Measurements from ENCODE around the gene DMXL2. TPM values are rescaled to one million over a fixed set of nuclear protein-coding genes. Genes with fewer than 3 reads are reported as not detected.
"Not testable (repeated sequence)": the region's sequence is repeated elsewhere in the genome, so short reads cannot be mapped to it uniquely, and the experiment has no call there.

The DMXL2 gene
- total and polyA plus RNA-seq, 2 donors from 2014 or later, result 14.6 to 29.0 TPM

DNA sequence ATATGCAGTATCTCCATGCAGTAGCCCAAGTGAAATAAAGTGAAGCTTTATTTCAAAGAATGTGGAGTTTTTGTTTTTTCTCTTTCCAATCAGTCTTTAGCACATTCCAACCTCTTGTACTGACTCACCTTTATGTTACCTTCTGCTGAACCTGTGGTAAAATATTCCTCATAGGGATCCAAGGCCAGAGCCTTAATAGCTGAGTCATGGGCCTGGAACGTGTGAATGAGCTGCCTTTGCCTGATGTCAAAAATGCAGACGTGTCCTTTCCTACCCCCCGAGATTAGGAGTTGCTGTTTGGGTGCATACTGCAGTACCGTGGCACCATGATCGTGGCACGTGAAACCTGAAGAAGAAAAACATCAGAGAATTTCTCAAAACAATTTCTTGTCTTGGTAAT, 172.6 kb downstream of the DMXL2 start:
- Histone ChIP-seq H3K4me1 (ENCODE audit: control insufficient read depth in 2 of 3, insufficient read depth in 2 of 3, low read depth in 1 of 3, low read length in 3 of 3) (no peaks in the 10 kb centered on the region), H3K4me3 (ENCODE audit: low read length in 3 of 3) (no peak overlapping the region), H3K27ac (ENCODE audit: low read depth in 2 of 2, low read length in 2 of 2) (no peak overlapping the region), H3K9me3 (ENCODE audit: control insufficient read depth in 2 of 3, insufficient read depth in 1 of 3, low read length in 3 of 3) (no peaks in the 10 kb centered on the region), H3K36me3 (ENCODE audit: control insufficient read depth in 2 of 3, insufficient read depth in 3 of 3, low read length in 3 of 3) (peaks cover 0 to 43% (median 14%) of the 10 kb centered on the region in 3 donors), H3K27me3 (ENCODE audit: control insufficient read depth, insufficient read depth, low read length) (no peaks in the 10 kb centered on the region), H3K9ac (ENCODE audit: low read length in 3 of 3) (no peak overlapping the region)
- DNase-seq (no peak), FAIRE-seq (no peak)
- intact Hi-C loops (cut with DNase I), result no loop called here
- TF ChIP-seq, protein P1, sequence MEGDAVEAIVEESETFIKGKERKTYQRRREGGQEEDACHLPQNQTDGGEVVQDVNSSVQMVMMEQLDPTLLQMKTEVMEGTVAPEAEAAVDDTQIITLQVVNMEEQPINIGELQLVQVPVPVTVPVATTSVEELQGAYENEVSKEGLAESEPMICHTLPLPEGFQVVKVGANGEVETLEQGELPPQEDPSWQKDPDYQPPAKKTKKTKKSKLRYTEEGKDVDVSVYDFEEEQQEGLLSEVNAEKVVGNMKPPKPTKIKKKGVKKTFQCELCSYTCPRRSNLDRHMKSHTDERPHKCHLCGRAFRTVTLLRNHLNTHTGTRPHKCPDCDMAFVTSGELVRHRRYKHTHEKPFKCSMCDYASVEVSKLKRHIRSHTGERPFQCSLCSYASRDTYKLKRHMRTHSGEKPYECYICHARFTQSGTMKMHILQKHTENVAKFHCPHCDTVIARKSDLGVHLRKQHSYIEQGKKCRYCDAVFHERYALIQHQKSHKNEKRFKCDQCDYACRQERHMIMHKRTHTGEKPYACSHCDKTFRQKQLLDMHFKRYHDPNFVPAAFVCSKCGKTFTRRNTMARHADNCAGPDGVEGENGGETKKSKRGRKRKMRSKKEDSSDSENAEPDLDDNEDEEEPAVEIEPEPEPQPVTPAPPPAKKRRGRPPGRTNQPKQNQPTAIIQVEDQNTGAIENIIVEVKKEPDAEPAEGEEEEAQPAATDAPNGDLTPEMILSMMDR (IDR thresholded peaks at IDR 0.05; ENCODE audit: borderline replicate concordance, extremely low read depth, insufficient read depth), result no peak

DNA sequence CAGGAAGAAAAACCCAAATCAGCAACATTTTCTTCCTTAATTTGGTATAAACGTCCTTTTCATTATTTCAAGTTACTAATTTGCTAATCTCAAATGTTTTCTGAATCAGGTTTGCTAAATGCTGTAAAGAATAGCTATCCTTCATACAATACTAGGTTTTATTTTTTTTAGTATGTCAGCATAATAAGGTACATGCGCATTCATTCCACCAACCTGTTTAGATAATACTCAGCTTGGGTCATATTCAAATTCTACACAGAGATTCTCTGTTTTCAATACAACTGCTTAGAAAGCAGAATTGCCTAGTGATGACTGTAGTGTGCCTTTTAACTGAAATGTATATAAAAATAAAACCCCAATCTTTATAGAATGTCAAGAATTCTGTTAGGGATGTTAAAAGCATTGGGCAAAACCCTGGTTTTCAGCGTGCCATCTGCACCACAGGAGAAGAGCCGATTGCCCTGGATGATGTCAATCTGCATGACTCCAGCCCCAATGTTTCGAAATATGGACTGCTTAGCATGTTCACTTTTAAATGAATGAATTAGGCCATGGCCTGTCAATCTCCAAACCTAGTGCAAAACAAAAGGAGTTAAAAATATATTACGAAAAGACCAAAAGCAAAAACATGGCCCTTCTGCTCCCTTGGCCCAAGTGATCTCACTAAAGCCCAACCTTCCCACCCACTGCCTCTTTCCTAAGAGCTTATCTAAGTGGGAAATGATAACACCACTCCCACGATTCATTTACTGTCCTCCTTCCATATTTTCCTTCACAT, 173.8 kb downstream of the DMXL2 start:
- FAIRE-seq (no peak), DNase-seq (no peak)
- peaks cover 0 to 40% (median 14%) of the 10 kb centered on the region in 3 donors for H3K36me3 ChIP-seq (ENCODE audit: control insufficient read depth in 2 of 3, insufficient read depth in 3 of 3, low read length in 3 of 3)
- H3K4me3 ChIP-seq (ENCODE audit: low read length in 3 of 3), result no peak overlapping the region
- H3K27ac ChIP-seq (ENCODE audit: low read depth in 2 of 2, low read length in 2 of 2), result no peak overlapping the region
- H3K9ac ChIP-seq (ENCODE audit: low read length in 3 of 3), result no peak overlapping the region
- no peaks in the 10 kb centered on the region for H3K27me3 ChIP-seq (ENCODE audit: control insufficient read depth, insufficient read depth, low read length)
- H3K4me1 ChIP-seq (ENCODE audit: control insufficient read depth in 2 of 3, insufficient read depth in 2 of 3, low read depth in 1 of 3, low read length in 3 of 3), result no peaks in the 10 kb centered on the region
- TF ChIP-seq, protein P1 (IDR thresholded peaks at IDR 0.05; ENCODE audit: borderline replicate concordance, extremely low read depth, insufficient read depth), result no peak
- no peaks in the 10 kb centered on the region for H3K9me3 ChIP-seq (ENCODE audit: control insufficient read depth in 2 of 3, insufficient read depth in 1 of 3, low read length in 3 of 3)
- intact Hi-C loops (cut with DNase I), result no loop called here

GRCh38 chr15:51447855-51448621, 174.5 kb downstream of the DMXL2 start:
- Histone ChIP-seq H3K9me3 (ENCODE audit: control insufficient read depth in 2 of 3, insufficient read depth in 1 of 3, low read length in 3 of 3) (no peaks in the 10 kb centered on the region), H3K9ac (ENCODE audit: low read length in 3 of 3) (no peak overlapping the region), H3K4me1 (ENCODE audit: control insufficient read depth in 2 of 3, insufficient read depth in 2 of 3, low read depth in 1 of 3, low read length in 3 of 3) (no peaks in the 10 kb centered on the region), H3K27me3 (ENCODE audit: control insufficient read depth, insufficient read depth, low read length) (no peaks in the 10 kb centered on the region), H3K27ac (ENCODE audit: low read depth in 2 of 2, low read length in 2 of 2) (no peak overlapping the region), H3K36me3 (ENCODE audit: control insufficient read depth in 2 of 3, insufficient read depth in 3 of 3, low read length in 3 of 3) (peaks cover 0 to 35% (median 14%) of the 10 kb centered on the region in 3 donors), H3K4me3 (ENCODE audit: low read length in 3 of 3) (no peak overlapping the region)
- intact Hi-C loops (cut with DNase I), result no loop called here
- TF ChIP-seq, protein P1 (IDR thresholded peaks at IDR 0.05; ENCODE audit: borderline replicate concordance, extremely low read depth, insufficient read depth), result no peak
- DNase-seq (no peak), FAIRE-seq (no peak)

DNA sequence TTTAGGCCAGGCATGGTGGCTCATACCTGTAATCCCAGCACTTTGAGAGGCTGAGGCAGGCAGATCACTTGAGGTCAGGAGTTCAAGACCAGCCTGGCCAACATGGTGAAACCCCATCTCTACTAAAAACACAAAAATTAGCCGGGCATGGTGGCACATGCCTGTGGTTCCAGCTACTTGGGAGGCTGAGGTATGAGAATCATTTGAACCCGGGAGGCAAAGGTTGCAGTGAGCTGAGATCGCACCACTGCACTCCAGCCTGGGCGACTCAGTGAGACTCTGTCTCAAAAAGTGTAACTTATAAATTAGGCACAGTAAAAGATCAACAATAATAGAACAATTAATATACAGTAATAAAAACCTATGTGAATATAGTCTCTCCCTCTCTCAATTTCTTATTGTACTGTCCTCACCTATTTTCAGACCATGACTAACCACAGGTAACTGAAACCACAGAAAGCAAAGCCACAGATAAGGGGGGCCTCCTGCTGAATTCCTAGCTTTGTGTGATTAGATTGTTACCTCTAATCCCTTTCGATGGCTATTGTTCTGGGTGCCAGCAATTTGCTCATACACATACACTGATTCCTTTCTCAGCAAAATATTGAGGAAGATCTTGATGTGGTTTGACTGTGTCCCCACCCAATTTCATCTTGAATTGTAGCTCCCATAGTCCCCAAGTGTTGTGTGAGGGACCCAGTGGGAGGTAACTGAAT, 176.4 kb downstream of the DMXL2 start:
- FAIRE-seq, result not testable (repeated sequence)

More for the DNA sequence above, 176.4 kb downstream of the DMXL2 start:
- H3K36me3 ChIP-seq (ENCODE audit: control insufficient read depth in 2 of 3, insufficient read depth in 3 of 3, low read length in 3 of 3), result peaks cover 0 to 31% (median 14%) of the 10 kb centered on the region in 3 donors
- H3K27me3 ChIP-seq (ENCODE audit: control insufficient read depth, insufficient read depth, low read length); H3K9ac ChIP-seq (ENCODE audit: low read length in 3 of 3); DNase-seq; intact Hi-C loops (cut with DNase I); H3K4me1 ChIP-seq (ENCODE audit: control insufficient read depth in 2 of 3, insufficient read depth in 2 of 3, low read depth in 1 of 3, low read length in 3 of 3); H3K27ac ChIP-seq (ENCODE audit: low read depth in 2 of 2, low read length in 2 of 2); H3K9me3 ChIP-seq (ENCODE audit: control insufficient read depth in 2 of 3, insufficient read depth in 1 of 3, low read length in 3 of 3); H3K4me3 ChIP-seq (ENCODE audit: low read length in 3 of 3): not testable (repeated sequence)
